Smooth muscle cell (in vitro differentiated cells): ENCODE data around the gene NEMF. TPM values are rescaled to one million over a fixed set of nuclear protein-coding genes. Genes with fewer than 3 reads are reported as not detected.
"Not testable (repeated sequence)": the region's sequence is repeated elsewhere in the genome, so short reads cannot be mapped to it uniquely, and the experiment has no call there.

Source experiments
- DNase-seq: peaks from one replicate; lab custom pipeline; 2025; ENCODE audit not compliant: unreplicated experiment; lab: John Stamatoyannopoulos, UW
- H2AFZ ChIP-seq: fragments of 200-600 bp; sonication (generic); 2 replicates; pipeline ENCODE4 v1.6.0; 2016; ENCODE audit warnings: antibody characterized with exemption, low read depth, mild to moderate bottlenecking
- H3F3A ChIP-seq: fragments of 200-600 bp; sonication (generic); 2 replicates; pipeline ENCODE4 v1.6.0; 2017; ENCODE audit warnings: antibody characterized with exemption, low read depth
- H3K27ac ChIP-seq: fragments of 200-600 bp; sonication (generic); 2 replicates; pipeline ENCODE4 v1.5.1; 2016; ENCODE audit warnings: low read depth, mild to moderate bottlenecking
- H3K27me3 ChIP-seq: fragments of 200-600 bp; sonication (generic); 2 replicates; pipeline ENCODE4 v1.6.1; 2016; ENCODE audit warnings: low read depth, mild to moderate bottlenecking
- H3K36me3 ChIP-seq: fragments of 200-600 bp; sonication (generic); 2 replicates; pipeline ENCODE4 v1.5.1; 2016; ENCODE audit warnings: low read depth
- H3K4me1 ChIP-seq: fragments of 200-600 bp; sonication (generic); 2 replicates; pipeline ENCODE4 v1.5.1; 2016; ENCODE audit warnings: low read depth
- H3K4me2 ChIP-seq: fragments of 200-600 bp; sonication (generic); 2 replicates; pipeline ENCODE4 v1.6.0; 2016; ENCODE audit warnings: mild to moderate bottlenecking
- H3K4me3 ChIP-seq: fragments of 200-600 bp; sonication (generic); 2 replicates; pipeline ENCODE4 v1.5.1; 2016; ENCODE audit warnings: mild to moderate bottlenecking
- H3K79me2 ChIP-seq: fragments of 200-600 bp; sonication (generic); 2 replicates; pipeline ENCODE4 v1.6.0; 2016; ENCODE audit warnings: low read depth, mild to moderate bottlenecking
- H3K9ac ChIP-seq: fragments of 200-600 bp; sonication (generic); 2 replicates; pipeline ENCODE4 v1.6.0; 2016; ENCODE audit warnings: low read depth
- H3K9me3 ChIP-seq: fragments of 200-600 bp; sonication (generic); replicated peaks from 2 replicates; pipeline ENCODE4 v1.5.1; 2016; ENCODE audit warnings: low read depth
- H4K20me1 ChIP-seq: fragments of 200-600 bp; sonication (generic); 2 replicates; pipeline ENCODE4 v1.6.0; 2016; ENCODE audit warnings: low read depth
- CTCF ChIP-seq: fragments of 200-600 bp; sonication (generic); IDR thresholded peaks from 2 replicates; pipeline ENCODE4 v1.5.1; 2017; ENCODE audit warnings: borderline replicate concordance, mild to moderate bottlenecking, antibody characterized with exemption; ENCODE audit not compliant: insufficient read depth, poor library complexity, severe bottlenecking
- WGBS: methylation state at CpG from one replicate; pipeline ENCODE4 v1.1.7; 2016; ENCODE audit warnings: low lambda C conversion rate; 5-methylcytosine and 5-hydroxymethylcytosine counted together
- polyA plus RNA-seq: library from polyadenylated mRNA; unstranded; fragments of >200 nt; fragmentation: Nextera tagmentation; extraction: Ambion mirVana; gene quantifications from 2 replicates; pipeline ENCODE4 v1.2.1, GENCODE V29; 2016
- total RNA-seq: library from RNA; depleted of rRNA; stranded (reverse); fragments of >200 nt; gene quantifications from 2 replicates; pipeline ENCODE4 v1.2.3, GENCODE V29; 2014

The NEMF gene
- total and polyA plus RNA-seq, 2 experiments from 2014 or later, result 41.2 TPM

- H3K27ac ChIP-seq, result no peak overlapping the region
- TF ChIP-seq CTCF, result no peak
- 95% methylated on average over 2 of the region's 2 CpGs for WGBS
- H3K9me3 ChIP-seq, result no peaks in the 10 kb centered on the region
- no peaks in the 10 kb centered on the region for H4K20me1 ChIP-seq
- no peak overlapping the region for H2AFZ ChIP-seq
- no peak overlapping the region for H3K4me3 ChIP-seq
- no peak overlapping the region for H3K9ac ChIP-seq
- no peak for DNase-seq
- no peaks in the 10 kb centered on the region for H3K27me3 ChIP-seq
- no peaks in the 10 kb centered on the region for H3K79me2 ChIP-seq
- H3K36me3 ChIP-seq, result peaks cover 56% of the 10 kb centered on the region
- H3F3A ChIP-seq, result no peaks in the 10 kb centered on the region
- H3K4me1 ChIP-seq, result no peaks in the 10 kb centered on the region
- no peak overlapping the region for H3K4me2 ChIP-seq
Observed at GRCh38 chr14:49828640-49829039, 23.9 kb downstream of the NEMF start.

DNA sequence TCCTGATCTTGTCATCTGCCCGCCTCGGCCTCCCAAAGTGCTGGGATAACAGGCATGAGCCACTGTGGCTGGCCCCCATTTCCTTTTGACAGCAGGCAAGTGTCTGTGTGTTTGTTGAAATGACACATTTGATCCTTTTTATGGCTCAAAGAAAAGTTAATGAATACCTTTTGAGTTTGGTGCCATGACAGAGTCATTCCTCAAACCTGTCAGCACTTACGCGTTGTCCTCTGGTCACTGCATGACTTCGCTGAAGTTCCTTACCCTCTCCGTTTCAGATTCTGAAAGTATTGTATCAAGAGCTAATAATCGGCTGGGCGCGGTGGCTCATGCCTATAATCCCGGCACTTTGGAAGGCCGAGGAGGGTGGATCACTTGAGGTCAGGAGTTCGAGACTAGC, 32.4 kb downstream of the NEMF start:
- DNase-seq, result no peak
- Histone ChIP-seq H3K27me3 (no peaks in the 10 kb centered on the region), H3K27ac (no peak overlapping the region), H2AFZ (no peak overlapping the region), H3K79me2 (no peaks in the 10 kb centered on the region), H3K4me1 (no peaks in the 10 kb centered on the region), H3K36me3 (peaks cover 42% of the 10 kb centered on the region), H3K4me2 (no peak overlapping the region), H3K4me3 (no peak overlapping the region), H4K20me1 (no peaks in the 10 kb centered on the region), H3F3A (no peaks in the 10 kb centered on the region), H3K9ac (no peak overlapping the region), H3K9me3 (no peaks in the 10 kb centered on the region)
- 99% methylated on average over 12 of the region's 12 CpGs for WGBS
- TF ChIP-seq CTCF, result no peak

DNA sequence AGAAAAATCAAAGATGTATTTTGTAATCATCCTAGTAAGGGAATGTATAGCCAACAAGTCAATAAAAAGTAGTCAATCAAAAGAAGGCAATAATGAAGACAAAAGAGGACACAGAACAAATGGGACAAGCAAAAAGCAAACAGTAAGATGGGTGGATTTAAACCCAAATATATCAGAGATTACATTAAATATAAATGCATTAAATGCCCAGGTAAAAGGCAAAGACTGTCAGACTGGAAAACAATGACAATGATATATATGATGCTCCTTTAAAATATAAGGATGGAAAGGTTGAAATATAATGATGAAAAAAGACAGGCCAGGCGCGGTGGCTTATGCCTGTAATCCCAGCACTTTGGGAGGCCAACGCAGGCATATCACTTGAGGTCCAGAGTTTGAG, 35.7 kb downstream of the NEMF start:
- no peaks in the 10 kb centered on the region for H4K20me1 ChIP-seq
- H3F3A ChIP-seq, result no peaks in the 10 kb centered on the region
- H3K4me1 ChIP-seq, result no peaks in the 10 kb centered on the region
- peaks cover 57% of the 10 kb centered on the region for H3K36me3 ChIP-seq
- no peak overlapping the region for H3K4me2 ChIP-seq
- H3K27me3 ChIP-seq, result no peaks in the 10 kb centered on the region
- WGBS, result 97% methylated on average over 3 of the region's 3 CpGs
- H3K9ac ChIP-seq, result no peak overlapping the region
- no peak overlapping the region for H2AFZ ChIP-seq
- H3K9me3 ChIP-seq, result peaks cover 5% of the 10 kb centered on the region
- H3K4me3 ChIP-seq, result no peak overlapping the region
- H3K79me2 ChIP-seq, result peaks cover 3% of the 10 kb centered on the region
- no peak for TF ChIP-seq CTCF
- no peak for DNase-seq
- no peak overlapping the region for H3K27ac ChIP-seq

GRCh38 chr14:49816118-49816517, 36.5 kb downstream of the NEMF start:
- not testable (repeated sequence) for H3K4me2 ChIP-seq, DNase-seq, H3K9ac ChIP-seq, H3K9me3 ChIP-seq, H3K27ac ChIP-seq, H3F3A ChIP-seq, H2AFZ ChIP-seq, H4K20me1 ChIP-seq, H3K4me3 ChIP-seq, H3K79me2 ChIP-seq, H3K4me1 ChIP-seq, H3K27me3 ChIP-seq
- H3K36me3 ChIP-seq, result peaks cover 65% of the 10 kb centered on the region
- 97% methylated on average over 2 of the region's 2 CpGs for WGBS
